ENCODE results near the gene BPIFB4. TPM values are rescaled to one million over a fixed set of nuclear protein-coding genes. Genes with fewer than 3 reads are reported as not detected.
"Not testable (repeated sequence)": the region's sequence is repeated elsewhere in the genome, so short reads cannot be mapped to it uniquely, and the experiment has no call there.

The BPIFB4 gene
- total and polyA plus RNA-seq, 9 donors = 0.07 to 0.30 (median 0.09) TPM; not detected in 3

DNA sequence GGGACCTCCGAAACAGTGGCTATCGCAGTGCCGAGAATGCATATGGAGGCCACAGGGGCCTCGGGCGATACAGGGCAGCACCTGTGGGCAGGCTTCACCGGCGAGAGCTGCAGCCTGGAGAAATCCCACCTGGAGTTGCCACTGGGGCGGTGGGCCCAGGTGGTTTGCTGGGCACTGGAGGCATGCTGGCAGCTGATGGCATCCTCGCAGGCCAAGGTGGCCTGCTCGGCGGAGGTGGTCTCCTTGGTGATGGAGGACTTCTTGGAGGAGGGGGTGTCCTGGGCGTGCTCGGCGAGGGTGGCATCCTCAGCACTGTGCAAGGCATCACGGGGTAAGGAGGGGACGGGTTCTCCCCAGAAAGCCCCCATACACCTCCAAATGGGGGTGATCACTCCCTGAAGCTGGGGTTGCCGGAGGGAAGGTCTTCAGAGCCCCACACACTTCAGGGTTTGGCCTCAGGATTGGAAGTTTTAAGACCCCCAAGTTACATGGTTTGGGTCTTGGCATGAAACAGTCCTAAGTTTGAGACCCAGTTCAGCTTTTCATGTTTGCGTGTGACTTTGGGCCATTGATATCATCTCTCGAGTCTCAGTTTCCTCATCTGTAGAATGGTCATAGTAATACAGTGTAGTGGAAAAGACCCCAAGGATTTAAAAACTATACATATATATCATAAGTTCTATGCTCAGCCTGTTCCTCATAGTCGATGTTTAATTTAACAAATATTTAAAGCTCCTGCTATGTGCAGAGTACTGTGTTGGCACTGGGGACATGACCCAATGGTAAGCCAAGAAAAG lies 4.3 kb downstream of the BPIFB4 start:
- WGBS (ENCODE audit: insufficient coverage) = 89% methylated on average over 10 of the region's 20 CpGs
- Histone ChIP-seq H3K9me3 (replicated peaks; ENCODE audit: control insufficient read depth, low read depth, low read length) (no peaks in the 10 kb centered on the region), H3K27me3 (ENCODE audit: control insufficient read depth, insufficient read depth, low read length) (peaks cover 2% of the 10 kb centered on the region), H3K36me3 (ENCODE audit: control insufficient read depth, insufficient read depth, low read length) (no peaks in the 10 kb centered on the region), H3K4me3 (ENCODE audit: low read length) (no peak overlapping the region), H3K27ac (ENCODE audit: low read length) (no peak overlapping the region), H3K4me1 (ENCODE audit: control insufficient read depth, insufficient read depth, low read length) (no peaks in the 10 kb centered on the region)
- no peak for DNase-seq

DNA sequence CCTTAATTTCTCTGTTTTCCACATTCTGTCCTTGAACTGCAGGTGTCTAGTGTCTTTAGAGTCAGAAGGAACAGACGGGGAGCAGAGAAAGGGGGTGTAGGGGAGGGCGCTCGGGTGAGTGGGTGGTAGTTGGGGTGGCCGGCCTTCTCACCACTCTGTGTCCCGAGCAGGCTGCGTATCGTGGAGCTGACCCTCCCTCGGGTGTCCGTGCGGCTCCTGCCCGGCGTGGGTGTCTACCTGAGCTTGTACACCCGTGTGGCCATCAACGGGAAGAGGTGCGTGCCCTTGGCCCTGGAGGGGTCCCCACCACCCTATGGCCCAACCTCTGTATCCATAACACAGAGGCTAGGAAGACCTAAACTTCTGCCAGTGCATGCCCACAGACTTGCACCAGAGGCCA lies 5.3 kb downstream of the BPIFB4 start:
- Histone ChIP-seq H3K9me3 (replicated peaks; ENCODE audit: control insufficient read depth, low read depth, low read length) (no peaks in the 10 kb centered on the region), H3K27me3 (ENCODE audit: control insufficient read depth, insufficient read depth, low read length) (peaks cover 2% of the 10 kb centered on the region), H3K4me1 (ENCODE audit: control insufficient read depth, insufficient read depth, low read length) (no peaks in the 10 kb centered on the region), H3K4me3 (ENCODE audit: low read length) (no peak overlapping the region), H3K36me3 (ENCODE audit: control insufficient read depth, insufficient read depth, low read length) (no peaks in the 10 kb centered on the region), H3K27ac (ENCODE audit: low read length) (no peak overlapping the region)
- DNase-seq = no peak
- 88% methylated on average over 15 of the region's 15 CpGs for WGBS (ENCODE audit: insufficient coverage)

- Histone ChIP-seq H3K36me3 (ENCODE audit: control insufficient read depth, insufficient read depth, low read length) (no peaks in the 10 kb centered on the region), H3K27ac (ENCODE audit: low read length) (no peak overlapping the region), H3K4me3 (ENCODE audit: low read length) (no peak overlapping the region), H3K9me3 (replicated peaks; ENCODE audit: control insufficient read depth, low read depth, low read length) (no peaks in the 10 kb centered on the region), H3K4me1 (ENCODE audit: control insufficient read depth, insufficient read depth, low read length) (no peaks in the 10 kb centered on the region), H3K27me3 (ENCODE audit: control insufficient read depth, insufficient read depth, low read length) (peaks cover 2% of the 10 kb centered on the region)
- WGBS (ENCODE audit: insufficient coverage) = 80% methylated on average over 11 of the region's 14 CpGs
- no peak for DNase-seq
Observed at GRCh38 chr20:33086052-33086722, 6.7 kb downstream of the BPIFB4 start.

GRCh38 chr20:33091147-33091546 lies 11.7 kb downstream of the BPIFB4 start:
- 100% methylated on average over 1 of the region's 3 CpGs for WGBS (ENCODE audit: insufficient coverage)
- H3K36me3 ChIP-seq (ENCODE audit: control insufficient read depth, insufficient read depth, low read length) = no peaks in the 10 kb centered on the region
- H3K27me3 ChIP-seq (ENCODE audit: control insufficient read depth, insufficient read depth, low read length) = peaks cover 2% of the 10 kb centered on the region

GRCh38 chr20:33091693-33092092 lies 12.2 kb downstream of the BPIFB4 start:
- no peak for DNase-seq
- no peak overlapping the region for H3K27ac ChIP-seq (ENCODE audit: low read length)
- 82% methylated on average over 3 of the region's 3 CpGs for WGBS (ENCODE audit: insufficient coverage)

More at GRCh38 chr20:33091147-33091546, 11.7 kb downstream of the BPIFB4 start:
- no peaks in the 10 kb centered on the region for H3K4me1 ChIP-seq (ENCODE audit: control insufficient read depth, insufficient read depth, low read length)
- no peak overlapping the region for H3K27ac ChIP-seq (ENCODE audit: low read length)
- no peak overlapping the region for H3K4me3 ChIP-seq (ENCODE audit: low read length)
- DNase-seq = no peak
- H3K9me3 ChIP-seq (replicated peaks; ENCODE audit: control insufficient read depth, low read depth, low read length) = no peaks in the 10 kb centered on the region

GRCh38 chr20:33092361-33092760 lies 12.9 kb downstream of the BPIFB4 start:
- Histone ChIP-seq H3K4me3 (ENCODE audit: low read length) (no peak overlapping the region), H3K36me3 (ENCODE audit: control insufficient read depth, insufficient read depth, low read length) (no peaks in the 10 kb centered on the region), H3K27ac (ENCODE audit: low read length) (no peak overlapping the region), H3K4me1 (ENCODE audit: control insufficient read depth, insufficient read depth, low read length) (peaks cover 3% of the 10 kb centered on the region), H3K27me3 (ENCODE audit: control insufficient read depth, insufficient read depth, low read length) (peaks cover 2% of the 10 kb centered on the region), H3K9me3 (replicated peaks; ENCODE audit: control insufficient read depth, low read depth, low read length) (no peaks in the 10 kb centered on the region)
- 80% methylated on average over 2 of the region's 3 CpGs for WGBS (ENCODE audit: insufficient coverage)
- DNase-seq = no peak

More at GRCh38 chr20:33091693-33092092, 12.2 kb downstream of the BPIFB4 start:
- H3K27me3 ChIP-seq (ENCODE audit: control insufficient read depth, insufficient read depth, low read length) = peaks cover 2% of the 10 kb centered on the region
- H3K36me3 ChIP-seq (ENCODE audit: control insufficient read depth, insufficient read depth, low read length) = no peaks in the 10 kb centered on the region
- H3K4me3 ChIP-seq (ENCODE audit: low read length) = no peak overlapping the region
- no peaks in the 10 kb centered on the region for H3K9me3 ChIP-seq (replicated peaks; ENCODE audit: control insufficient read depth, low read depth, low read length)
- peaks cover under 1% of the 10 kb centered on the region for H3K4me1 ChIP-seq (ENCODE audit: control insufficient read depth, insufficient read depth, low read length)

DNA sequence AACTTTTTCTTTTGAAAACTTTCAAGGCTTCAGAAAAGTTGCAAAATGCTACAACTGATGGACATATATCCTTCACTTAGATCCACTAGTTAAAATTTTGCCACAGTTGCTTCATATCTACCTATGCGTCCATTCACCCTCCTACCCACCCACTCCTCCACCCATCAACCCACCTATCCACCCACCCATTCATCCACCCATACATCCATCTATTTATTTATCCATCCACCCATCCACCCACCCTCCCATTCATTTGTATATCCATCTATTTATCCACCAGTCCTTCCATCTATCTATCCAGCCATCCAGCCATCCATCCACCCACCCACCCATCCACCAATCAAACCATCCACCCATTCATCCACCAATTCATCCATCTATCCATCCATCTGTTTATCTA lies 13.6 kb downstream of the BPIFB4 start:
- DNase-seq = no peak
- WGBS (ENCODE audit: insufficient coverage) = 79% methylated on average over 1 of the region's 1 CpG
- no peaks in the 10 kb centered on the region for H3K9me3 ChIP-seq (replicated peaks; ENCODE audit: control insufficient read depth, low read depth, low read length)
- H3K27ac ChIP-seq (ENCODE audit: low read length) = no peak overlapping the region
- H3K4me1 ChIP-seq (ENCODE audit: control insufficient read depth, insufficient read depth, low read length) = peaks cover 3% of the 10 kb centered on the region
- peaks cover 2% of the 10 kb centered on the region for H3K27me3 ChIP-seq (ENCODE audit: control insufficient read depth, insufficient read depth, low read length)
- no peak overlapping the region for H3K4me3 ChIP-seq (ENCODE audit: low read length)
- no peaks in the 10 kb centered on the region for H3K36me3 ChIP-seq (ENCODE audit: control insufficient read depth, insufficient read depth, low read length)

GRCh38 chr20:33093582-33093981 lies 14.1 kb downstream of the BPIFB4 start:
- 18% methylated on average over 1 of the region's 1 CpG for WGBS (ENCODE audit: insufficient coverage)
- DNase-seq = no peak
- no peaks in the 10 kb centered on the region for H3K9me3 ChIP-seq (replicated peaks; ENCODE audit: control insufficient read depth, low read depth, low read length)

DNA sequence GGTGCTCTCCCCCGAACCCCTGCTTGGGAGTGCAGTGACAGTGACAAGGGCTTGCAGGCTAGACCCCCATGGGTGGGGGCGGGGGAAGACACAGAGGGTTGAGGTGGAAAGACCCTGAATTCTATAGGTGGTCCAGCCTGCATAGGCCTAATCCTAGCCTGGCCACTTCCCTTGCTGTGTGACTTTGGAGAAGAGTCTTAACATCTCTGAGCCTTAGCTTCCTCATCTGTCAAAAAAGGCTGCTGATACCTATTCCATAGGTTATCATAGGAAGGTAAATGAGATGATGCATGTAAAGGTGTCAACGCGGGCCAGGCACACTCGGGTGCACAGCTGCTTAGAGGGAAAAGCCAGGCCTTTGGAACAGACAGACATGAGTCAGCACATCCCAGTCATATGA lies 15.8 kb downstream of the BPIFB4 start:
- Histone ChIP-seq H3K4me3 (ENCODE audit: low read length) (no peak overlapping the region), H3K4me1 (ENCODE audit: control insufficient read depth, insufficient read depth, low read length) (peaks cover 3% of the 10 kb centered on the region), H3K9me3 (replicated peaks; ENCODE audit: control insufficient read depth, low read depth, low read length) (no peaks in the 10 kb centered on the region), H3K36me3 (ENCODE audit: control insufficient read depth, insufficient read depth, low read length) (no peaks in the 10 kb centered on the region), H3K27ac (ENCODE audit: low read length) (no peak overlapping the region), H3K27me3 (ENCODE audit: control insufficient read depth, insufficient read depth, low read length) (peaks cover 2% of the 10 kb centered on the region)
- 100% methylated on average over 2 of the region's 5 CpGs for WGBS (ENCODE audit: insufficient coverage)
- no peak for DNase-seq

More at GRCh38 chr20:33093582-33093981, 14.1 kb downstream of the BPIFB4 start:
- Histone ChIP-seq H3K4me3 (ENCODE audit: low read length) (no peak overlapping the region), H3K36me3 (ENCODE audit: control insufficient read depth, insufficient read depth, low read length) (no peaks in the 10 kb centered on the region), H3K27ac (ENCODE audit: low read length) (no peak overlapping the region), H3K4me1 (ENCODE audit: control insufficient read depth, insufficient read depth, low read length) (peaks cover 3% of the 10 kb centered on the region), H3K27me3 (ENCODE audit: control insufficient read depth, insufficient read depth, low read length) (peaks cover 2% of the 10 kb centered on the region)

- not testable (repeated sequence) for H3K4me3 ChIP-seq (ENCODE audit: low read length); H3K9me3 ChIP-seq (replicated peaks; ENCODE audit: control insufficient read depth, low read depth, low read length); H3K27me3 ChIP-seq (ENCODE audit: control insufficient read depth, insufficient read depth, low read length); H3K4me1 ChIP-seq (ENCODE audit: control insufficient read depth, insufficient read depth, low read length); H3K36me3 ChIP-seq (ENCODE audit: control insufficient read depth, insufficient read depth, low read length); H3K27ac ChIP-seq (ENCODE audit: low read length)
- WGBS (ENCODE audit: insufficient coverage) = 49% methylated on average over 3 of the region's 6 CpGs
- peak; percentile 42 for DNase-seq
Observed at GRCh38 chr20:33095902-33096584, 16.6 kb downstream of the BPIFB4 start.

Data from muscle of leg (tissue), 11 donors.